ENCODE data around the gene MEOX1.

- TF ChIP-seq TAF1 (IDR thresholded peaks at IDR 0.05; ENCODE audit: low read depth) (no peak), RAD21 (IDR thresholded peaks at IDR 0.05; ENCODE audit: low read depth) (no peak), CREB1 (IDR thresholded peaks at IDR 0.05; ENCODE audit: low read depth) (no peak), EGR1 (IDR thresholded peaks at IDR 0.05) (no peak), MAX (IDR thresholded peaks at IDR 0.05) (no peak), EP300 (IDR thresholded peaks at IDR 0.05; ENCODE audit: borderline replicate concordance) (no peak), TEAD4 (IDR thresholded peaks at IDR 0.05) (no peak), NFIC (IDR thresholded peaks at IDR 0.05) (no peak), CEBPB (IDR thresholded peaks at IDR 0.05) (no peak), REST (IDR thresholded peaks at IDR 0.05; ENCODE audit: low read depth) (no peak), ZBTB7A (IDR thresholded peaks at IDR 0.05; ENCODE audit: low read depth) (no peak), TCF12 (IDR thresholded peaks at IDR 0.05; ENCODE audit: low read depth) (no peak)
- TF ChIP-seq, protein P1, sequence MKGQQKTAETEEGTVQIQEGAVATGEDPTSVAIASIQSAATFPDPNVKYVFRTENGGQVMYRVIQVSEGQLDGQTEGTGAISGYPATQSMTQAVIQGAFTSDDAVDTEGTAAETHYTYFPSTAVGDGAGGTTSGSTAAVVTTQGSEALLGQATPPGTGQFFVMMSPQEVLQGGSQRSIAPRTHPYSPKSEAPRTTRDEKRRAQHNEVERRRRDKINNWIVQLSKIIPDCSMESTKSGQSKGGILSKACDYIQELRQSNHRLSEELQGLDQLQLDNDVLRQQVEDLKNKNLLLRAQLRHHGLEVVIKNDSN (IDR thresholded peaks at IDR 0.05): no peak
These were observed 58.4 kb downstream of the MEOX1 start for GRCh38 chr17:43603321-43603720.
